IPS DF 6.9 (cell line): ENCODE data around the gene ISM2.

ENCODE experiments used
- DNase-seq: peaks from one replicate; pipeline ENCODE4 v3.0.0-alpha.2; 2013; ENCODE audit warnings: low read depth, low spot score
- H3K27ac ChIP-seq: one replicate; pipeline ENCODE4 v1.5.1; 2013; ENCODE audit warnings: low read length, control low read depth
- H3K27me3 ChIP-seq: 2 replicates; pipeline ENCODE4 v1.6.1; 2013; ENCODE audit warnings: mild to moderate bottlenecking, low read length; ENCODE audit not compliant: control insufficient read depth, insufficient read depth
- H3K36me3 ChIP-seq: 2 replicates; pipeline ENCODE4 v1.6.1; 2013; ENCODE audit warnings: low read length; ENCODE audit not compliant: control insufficient read depth, insufficient read depth
- H3K4me1 ChIP-seq: 2 replicates; pipeline ENCODE4 v1.6.1; 2013; ENCODE audit warnings: low read length; ENCODE audit not compliant: control insufficient read depth, insufficient read depth
- H3K4me3 ChIP-seq: 2 replicates; pipeline ENCODE4 v1.5.1; 2013; ENCODE audit warnings: mild to moderate bottlenecking, low read length
- H3K9me3 ChIP-seq: 2 replicates; pipeline ENCODE4 v1.6.1; 2013; ENCODE audit warnings: low read length, inconsistent platforms; ENCODE audit not compliant: control insufficient read depth, insufficient read depth
- WGBS: extraction: QIAGEN DNeasy Blood & Tissue Kit; methylation state at CpG from one replicate; pipeline ENCODE4 v1.1.7; 2013; ENCODE audit warnings: mixed read lengths, missing lambda C conversion rate; ENCODE audit not compliant: insufficient read length, insufficient coverage; 5-methylcytosine and 5-hydroxymethylcytosine counted together

The ISM2 gene

DNA sequence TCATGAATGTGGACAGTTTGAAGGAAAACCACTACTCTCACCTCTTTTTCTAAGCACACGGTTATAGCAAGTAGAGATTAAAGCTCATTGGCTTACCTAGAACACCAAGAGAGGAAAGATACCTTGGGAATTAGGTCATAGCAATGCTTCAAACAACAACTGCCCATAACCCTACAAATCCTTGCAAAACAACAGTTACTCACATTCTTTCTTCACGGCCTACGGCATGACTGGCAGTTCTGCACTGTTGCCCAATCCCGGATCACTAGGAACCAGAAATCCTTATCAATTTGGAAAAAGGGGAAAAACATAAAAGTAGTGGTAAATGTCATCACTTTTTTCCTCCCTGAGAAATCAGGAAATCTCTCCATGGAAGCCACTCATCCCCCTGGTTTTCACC lies 9.6 kb upstream of the ISM2 start:
- no CpG with 5 or more reads among the region's 4 CpGs for WGBS
- Histone ChIP-seq H3K9me3 (no peaks in the 10 kb centered on the region), H3K27me3 (no peaks in the 10 kb centered on the region), H3K36me3 (peaks cover 8% of the 10 kb centered on the region; the same call in 1 of the 2 replicates), H3K27ac (no peak overlapping the region), H3K4me1 (no peaks in the 10 kb centered on the region), H3K4me3 (no peak overlapping the region)
- no peak for DNase-seq

DNA sequence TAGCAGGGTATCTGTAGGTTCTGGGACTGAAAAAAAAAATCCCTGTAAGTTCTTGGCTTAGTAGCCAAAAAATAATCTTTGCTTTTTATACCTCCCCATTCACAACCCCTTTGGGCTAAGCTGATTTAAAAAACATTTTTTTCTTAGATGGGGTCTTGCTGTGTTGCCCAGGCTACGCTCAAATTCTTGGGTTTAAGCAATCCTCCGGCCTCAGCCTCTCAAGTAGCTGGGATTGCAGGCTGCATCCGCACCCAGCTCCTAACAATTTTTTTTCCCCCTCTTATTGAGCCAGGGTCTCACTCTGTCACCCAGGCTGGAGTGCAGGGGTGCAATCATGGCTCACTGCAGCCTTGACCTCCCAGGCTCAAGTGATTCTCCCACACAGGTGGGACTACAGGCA lies 9.1 kb upstream of the ISM2 start:
- Histone ChIP-seq H3K4me1 (no peaks in the 10 kb centered on the region), H3K9me3 (no peaks in the 10 kb centered on the region), H3K27me3 (no peaks in the 10 kb centered on the region), H3K27ac (no peak overlapping the region), H3K36me3 (peaks cover 8% of the 10 kb centered on the region; the same call in 1 of the 2 replicates), H3K4me3 (no peak overlapping the region)
- DNase-seq, result no peak
- no CpG with 5 or more reads among the region's 3 CpGs for WGBS

DNA sequence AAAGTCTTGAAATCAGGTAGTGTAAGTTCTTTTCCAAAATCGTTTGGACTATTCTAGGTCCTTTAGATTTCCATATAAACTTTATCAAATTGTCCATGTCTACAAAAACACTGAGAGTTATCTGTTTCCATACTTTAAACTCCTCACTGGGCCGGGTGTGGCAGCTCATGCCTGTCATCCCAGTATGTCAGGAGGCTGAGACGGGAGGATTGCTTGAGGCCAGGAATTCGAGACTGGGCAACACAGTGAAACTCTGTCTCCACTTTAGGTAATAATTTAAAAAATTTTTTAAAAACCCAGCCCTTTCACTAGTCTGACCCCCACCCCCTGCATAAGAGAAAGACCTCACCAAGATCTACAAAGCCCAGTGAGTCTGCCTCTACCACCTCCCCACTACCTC lies 6.4 kb upstream of the ISM2 start:
- H3K27ac ChIP-seq, result no peak overlapping the region
- H3K9me3 ChIP-seq, result no peaks in the 10 kb centered on the region
- no CpG with 5 or more reads among the region's 4 CpGs for WGBS
- no peak overlapping the region for H3K4me3 ChIP-seq
- H3K27me3 ChIP-seq, result peaks cover 4% of the 10 kb centered on the region; the same call in 1 of the 2 replicates
- no peaks in the 10 kb centered on the region for H3K4me1 ChIP-seq
- no peak for DNase-seq
- no peaks in the 10 kb centered on the region for H3K36me3 ChIP-seq

DNA sequence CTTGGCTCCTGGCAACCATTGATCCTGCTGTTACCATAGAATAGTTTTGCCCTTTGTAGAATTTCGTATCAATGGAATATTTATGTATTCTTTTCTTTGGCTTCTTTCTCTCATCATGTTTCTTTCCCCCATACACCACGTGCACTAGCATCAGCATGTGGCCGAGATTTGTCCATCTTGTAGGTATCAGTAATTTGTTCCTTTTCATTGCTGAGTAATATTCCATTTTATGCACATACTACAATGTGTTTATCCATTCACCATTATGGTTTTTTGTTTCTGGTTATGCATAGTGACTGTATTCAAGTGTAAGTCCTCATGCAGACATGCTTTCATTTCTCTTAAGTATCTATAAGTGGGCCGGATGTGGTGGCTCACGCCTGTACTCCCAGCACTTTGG lies 4.5 kb upstream of the ISM2 start:
- no peaks in the 10 kb centered on the region for H3K9me3 ChIP-seq
- DNase-seq, result no peak
- peaks cover 2% of the 10 kb centered on the region; the same call in 1 of the 2 replicates for H3K4me1 ChIP-seq
- peaks cover 21% of the 10 kb centered on the region; the same call in 1 of the 2 replicates for H3K27me3 ChIP-seq
- H3K4me3 ChIP-seq, result no peak overlapping the region
- H3K27ac ChIP-seq, result no peak overlapping the region
- no peaks in the 10 kb centered on the region; the same call in 1 of the 2 replicates for H3K36me3 ChIP-seq
- WGBS, result no CpG with 5 or more reads among the region's 5 CpGs

DNA sequence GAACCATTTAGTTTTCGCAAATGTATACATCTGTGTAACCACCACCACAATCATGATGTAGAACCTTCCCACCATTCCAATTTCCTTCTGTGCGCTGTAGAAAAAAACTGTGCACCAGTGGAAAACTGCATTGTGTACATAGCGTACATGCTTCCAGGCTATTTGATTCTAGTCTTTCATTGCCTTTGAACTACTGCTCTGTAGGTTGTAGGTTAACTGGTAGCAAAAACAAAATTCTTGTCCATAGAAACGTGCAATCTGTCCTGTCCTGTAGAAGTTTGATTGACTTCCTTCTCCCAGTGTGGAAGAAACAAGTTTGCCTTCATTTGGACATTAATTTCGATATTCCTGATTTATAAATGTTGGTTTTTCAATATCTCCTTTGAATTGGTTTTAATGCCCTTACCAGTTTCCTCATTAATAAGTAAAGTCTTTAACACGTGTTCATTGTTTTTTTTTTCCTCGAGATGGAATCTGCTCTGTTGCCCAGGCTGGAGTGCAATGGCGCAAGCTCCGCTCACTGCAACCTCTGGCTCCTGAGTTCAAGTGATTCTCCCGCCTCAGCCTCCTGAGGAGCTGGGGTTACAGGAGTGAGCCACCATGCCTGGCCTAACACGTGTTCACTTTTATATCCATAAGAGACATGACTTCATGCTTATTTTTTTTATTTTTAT lies 3.6 kb upstream of the ISM2 start:
- Histone ChIP-seq H3K9me3 (no peaks in the 10 kb centered on the region), H3K36me3 (no peaks in the 10 kb centered on the region; the same call in 1 of the 2 replicates), H3K4me1 (peaks cover 2% of the 10 kb centered on the region; the same call in 1 of the 2 replicates), H3K27me3 (peaks cover 29% of the 10 kb centered on the region), H3K4me3 (no peak overlapping the region), H3K27ac (no peak overlapping the region)
- no CpG with 5 or more reads among the region's 11 CpGs for WGBS
- DNase-seq, result no peak

DNA sequence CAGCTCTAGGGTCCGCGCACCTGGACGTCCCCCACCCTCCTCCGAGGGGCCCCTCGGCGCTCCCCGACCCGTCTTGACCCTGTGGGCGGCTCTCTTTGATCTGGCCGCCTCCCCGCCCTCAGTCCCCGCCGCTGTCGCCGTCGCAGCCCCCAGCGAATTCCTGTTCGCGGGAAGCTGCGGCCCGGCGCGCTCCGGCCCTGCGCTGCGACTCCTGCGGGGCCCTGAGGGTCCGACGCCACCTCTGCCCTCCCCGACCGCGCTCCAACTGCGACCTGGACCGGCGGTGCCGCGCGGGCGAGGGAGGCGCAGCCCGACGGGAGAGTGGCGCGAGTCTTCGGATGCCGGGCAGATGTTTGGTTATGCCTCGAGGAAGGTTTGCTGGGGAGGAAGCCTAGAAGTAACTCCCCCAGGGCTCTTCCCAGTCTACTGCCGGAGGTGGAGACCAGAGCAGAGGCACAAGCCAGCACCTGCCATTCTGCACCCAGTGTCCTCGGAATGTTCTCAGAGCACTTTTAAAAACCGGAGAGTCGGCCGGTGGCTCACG lies 440 bp upstream of the ISM2 start:
- Histone ChIP-seq H3K27me3 (peaks cover 32% of the 10 kb centered on the region), H3K4me3 (peak overlapping the region; percentile 62), H3K36me3 (no peaks in the 10 kb centered on the region; the same call in 1 of the 2 replicates), H3K27ac (no peak overlapping the region), H3K4me1 (peaks cover 2% of the 10 kb centered on the region; the same call in 1 of the 2 replicates), H3K9me3 (no peaks in the 10 kb centered on the region)
- no CpG with 5 or more reads among the region's 53 CpGs for WGBS
- no peak for DNase-seq

DNA sequence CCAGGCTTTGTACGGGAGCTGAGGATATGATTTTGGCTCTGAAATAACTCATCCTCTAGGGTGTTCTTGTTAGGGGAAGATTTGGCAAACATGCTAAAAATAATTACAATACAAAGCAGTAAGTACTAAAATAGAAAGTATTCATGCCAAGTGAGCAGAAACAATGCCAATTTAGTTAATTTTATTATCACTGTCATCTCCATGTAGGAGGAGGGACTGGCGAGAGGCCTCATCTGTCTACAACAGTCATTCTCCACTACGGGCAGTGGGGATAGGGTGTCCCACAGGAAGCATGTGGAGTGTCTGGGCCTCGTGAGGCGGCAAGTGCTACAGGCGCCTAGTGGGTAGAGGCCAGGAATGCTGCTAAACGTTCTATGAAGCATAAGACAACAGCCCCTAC lies 3.3 kb downstream of the ISM2 start:
- Histone ChIP-seq H3K36me3 (no peaks in the 10 kb centered on the region; the same call in 1 of the 2 replicates), H3K4me1 (peaks cover 2% of the 10 kb centered on the region; the same call in 1 of the 2 replicates), H3K9me3 (no peaks in the 10 kb centered on the region), H3K4me3 (no peak overlapping the region), H3K27me3 (peaks cover 32% of the 10 kb centered on the region), H3K27ac (no peak overlapping the region)
- no peak for DNase-seq
- no CpG with 5 or more reads among the region's 7 CpGs for WGBS

DNA sequence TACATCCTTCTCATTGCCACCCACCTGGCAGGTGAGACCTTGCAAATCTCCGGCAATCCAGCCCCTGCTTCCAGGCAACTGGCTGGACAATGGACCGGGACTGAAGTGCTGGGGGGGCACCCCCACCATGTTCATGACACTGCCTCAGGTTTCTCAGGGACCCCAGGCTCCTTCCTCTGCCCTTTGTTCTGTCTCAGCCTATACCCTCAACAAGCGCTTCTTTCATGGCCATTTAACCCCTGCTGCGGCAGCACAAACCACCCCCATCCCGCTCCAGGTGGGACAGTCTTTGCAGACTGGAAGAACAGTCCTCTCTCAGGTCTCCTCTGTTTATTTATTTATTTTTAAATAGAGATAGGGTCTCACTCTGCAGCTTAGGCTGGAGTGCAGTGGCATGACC lies 7.6 kb downstream of the ISM2 start:
- DNase-seq, result no peak
- H3K9me3 ChIP-seq, result no peaks in the 10 kb centered on the region
- H3K4me3 ChIP-seq, result no peak overlapping the region
- no peaks in the 10 kb centered on the region for H3K36me3 ChIP-seq
- WGBS, result no CpG with 5 or more reads among the region's 5 CpGs
- no peaks in the 10 kb centered on the region for H3K27me3 ChIP-seq
- H3K4me1 ChIP-seq, result no peaks in the 10 kb centered on the region
- no peak overlapping the region for H3K27ac ChIP-seq

DNA sequence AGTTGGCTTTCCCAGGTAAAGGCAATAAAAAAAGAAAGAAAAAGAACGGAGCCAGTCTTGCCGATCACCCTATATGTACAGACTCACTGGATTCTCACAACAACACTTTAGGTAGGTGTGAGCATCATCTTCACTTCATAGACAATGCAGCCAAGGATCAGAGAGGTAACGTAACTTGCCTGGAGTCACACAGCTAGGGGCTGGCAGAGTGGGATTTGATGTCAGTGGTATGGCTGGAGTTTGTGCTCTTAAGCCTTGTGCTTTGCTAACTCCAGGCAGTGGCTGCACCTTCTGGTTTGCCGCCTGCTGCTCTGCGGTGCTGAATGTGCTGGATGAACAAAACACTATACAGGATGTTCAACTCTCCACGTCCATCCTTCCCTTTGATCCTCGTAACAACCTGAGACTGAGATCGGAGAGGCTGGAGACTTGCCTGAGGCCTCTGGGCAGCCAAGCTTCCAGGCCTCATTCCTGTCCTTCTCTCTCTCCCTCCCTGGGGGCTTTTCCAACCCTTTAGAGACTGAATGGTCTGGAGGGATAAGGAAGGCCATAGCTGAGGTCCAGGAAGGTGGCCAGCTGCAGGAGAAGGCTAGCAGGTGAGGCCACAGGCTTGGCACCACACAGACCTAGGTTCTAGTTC lies 8.1 kb downstream of the ISM2 start:
- H3K27ac ChIP-seq, result no peak overlapping the region
- no peaks in the 10 kb centered on the region for H3K9me3 ChIP-seq
- H3K4me3 ChIP-seq, result no peak overlapping the region
- H3K36me3 ChIP-seq, result no peaks in the 10 kb centered on the region
- DNase-seq, result no peak
- no peaks in the 10 kb centered on the region for H3K27me3 ChIP-seq
- WGBS, result no CpG with 5 or more reads among the region's 8 CpGs
- H3K4me1 ChIP-seq, result no peaks in the 10 kb centered on the region

DNA sequence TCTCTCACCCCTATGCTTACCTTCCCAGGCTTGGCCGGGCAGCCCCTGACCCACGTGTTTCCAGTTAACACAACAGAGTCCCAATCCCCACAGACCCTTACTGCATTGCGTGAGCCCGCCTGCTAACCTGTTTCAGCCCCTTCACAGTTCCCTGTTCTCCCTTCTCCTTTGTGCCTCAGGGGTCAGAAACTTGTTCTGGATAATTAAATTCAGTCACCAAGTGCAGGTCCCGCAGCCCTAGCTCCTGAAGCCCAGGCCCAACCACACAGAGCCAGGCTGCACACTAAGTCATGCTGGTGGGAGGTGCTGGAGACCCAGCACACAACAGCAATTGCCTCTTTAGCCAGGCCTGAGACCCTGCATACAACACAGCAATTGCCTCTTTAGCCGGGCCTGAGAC lies 9.6 kb downstream of the ISM2 start:
- no CpG with 5 or more reads among the region's 6 CpGs for WGBS
- Histone ChIP-seq H3K4me3 (no peak overlapping the region), H3K4me1 (no peaks in the 10 kb centered on the region), H3K9me3 (no peaks in the 10 kb centered on the region), H3K27me3 (no peaks in the 10 kb centered on the region), H3K36me3 (no peaks in the 10 kb centered on the region), H3K27ac (no peak overlapping the region)
- DNase-seq, result no peak
